NCI-H446 treated with DMSO at 0.1 percent for 48 hours (cell line): ENCODE results near the gene DNAJC15.
A peak's percentile ranks its signal among the peaks of the same experiment; 100 is the strongest.
"Not testable (repeated sequence)": the region's sequence is repeated elsewhere in the genome, so short reads cannot be mapped to it uniquely, and the experiment has no call there.

Experiments used
- DNase-seq: peaks from one replicate; lab custom pipeline; 2025; lab: John Stamatoyannopoulos, UW

DNAJC15 gene

GRCh38 chr13:43023289-43023963 lies at the start of gene DNAJC15:
DNAJC15 (plus strand) TSS chr13:43023586; CDS start chr13:43023627, 41 bp downstream.
- DNase-seq = peak; percentile 49

- no peak for DNase-seq
These were observed 47.3 kb upstream of the DNAJC15 start for GRCh38 chr13:42976066-42976465.

- no peak for DNase-seq
These were observed 46.1 kb upstream of the DNAJC15 start for GRCh38 chr13:42977219-42977659.

- DNase-seq = no peak
These were observed 42.1 kb upstream of the DNAJC15 start for GRCh38 chr13:42981317-42981716.

GRCh38 chr13:42981853-42982252 lies 41.5 kb upstream of the DNAJC15 start:
- DNase-seq = no peak

- DNase-seq = no peak
These were observed 39.4 kb upstream of the DNAJC15 start for GRCh38 chr13:42984026-42984425.

- no peak for DNase-seq
These were observed 38.7 kb upstream of the DNAJC15 start for GRCh38 chr13:42984691-42985090.

GRCh38 chr13:42985312-42986175 lies 37.8 kb upstream of the DNAJC15 start:
- no peak for DNase-seq

- no peak for DNase-seq
These were observed 37.2 kb upstream of the DNAJC15 start for GRCh38 chr13:42986176-42986574.

- peak; percentile 21 for DNase-seq
These were observed 32.8 kb upstream of the DNAJC15 start for GRCh38 chr13:42990291-42991232.

GRCh38 chr13:42991233-42991897 lies 32.0 kb upstream of the DNAJC15 start:
- DNase-seq = not testable (repeated sequence)

GRCh38 chr13:42991898-42992763 lies 31.3 kb upstream of the DNAJC15 start, which contains the start of gene EPSTI1:
EPSTI1 (minus strand) TSS chr13:42992241; CDS start chr13:42992165, 76 bp downstream.
- DNase-seq = no peak

- no peak for DNase-seq
These were observed 30.6 kb upstream of the DNAJC15 start for GRCh38 chr13:42992764-42993122.

GRCh38 chr13:42994878-42995277 lies 28.5 kb upstream of the DNAJC15 start:
- no peak for DNase-seq

- no peak for DNase-seq
These were observed 26.8 kb upstream of the DNAJC15 start for GRCh38 chr13:42996584-42996983.

GRCh38 chr13:42997381-42997780 lies 26.0 kb upstream of the DNAJC15 start:
- DNase-seq = no peak

- DNase-seq = no peak
These were observed 23.9 kb upstream of the DNAJC15 start for GRCh38 chr13:42999491-42999890.

GRCh38 chr13:43000676-43001075 lies 22.7 kb upstream of the DNAJC15 start:
- no peak for DNase-seq

- DNase-seq = no peak
These were observed 21.4 kb upstream of the DNAJC15 start for GRCh38 chr13:43002021-43002420.

- DNase-seq = no peak
These were observed 20.4 kb upstream of the DNAJC15 start for GRCh38 chr13:43003010-43003409.
